ENCODE data around the gene IMP4.

- no peak for TF ChIP-seq EZH2phosphoT487 (IDR thresholded peaks at IDR 0.05; ENCODE audit: insufficient read depth, low read depth)
- no peak for TF ChIP-seq EZH2 (IDR thresholded peaks at IDR 0.05; ENCODE audit: insufficient read depth, poor library complexity, severe bottlenecking)
Observed at GRCh38 chr2:130363479-130363878, 20.8 kb downstream of the IMP4 start.

Measured in GM23248 (cell line).